ENCODE data around the gene ACER1. TPM values are rescaled to one million over a fixed set of nuclear protein-coding genes. Genes with fewer than 3 reads are reported as not detected.

Gene ACER1
- total RNA-seq = 100 to 1,000 TPM in 1 of 4 donors, 10 to 100 TPM in 3; 56.9 to 135 (median 86.2) TPM

GRCh38 chr19:6333439-6333838, at the start of gene ACER1:
ACER1 (minus strand) TSS chr19:6333612; CDS start chr19:6333551, 61 bp downstream.
- no peak within 1 kb of the TSS for H3K4me3 ChIP-seq (ENCODE audit: low read depth, poor library complexity, severe bottlenecking)
- DNase-seq (ENCODE audit: low spot score in 2 of 2) = peak in 1 of 2 donors; percentile 15
- 52 to 58% methylated on average over 14 to 17 of the region's 17 CpGs for WGBS, 2 donors
- intact Hi-C loops (cut with DNase I; ENCODE audit: low total_unique reads) = no loop called here
- TF ChIP-seq CTCF (IDR thresholded peaks at IDR 0.05) (no peak), POLR2A (IDR thresholded peaks at IDR 0.05) (no peak)

GRCh38 chr19:6383188-6383587, 49.8 kb upstream of the ACER1 start:
- intact Hi-C loops (cut with DNase I; ENCODE audit: low total_unique reads) = no loop called here
- DNase-seq (ENCODE audit: low spot score in 2 of 2) = no peak
- no peak overlapping the region for H3K4me3 ChIP-seq (ENCODE audit: low read depth, poor library complexity, severe bottlenecking)
- WGBS, 2 donors = 95% methylated on average over 19 of the region's 19 CpGs
- TF ChIP-seq CTCF (IDR thresholded peaks at IDR 0.05) (no peak), POLR2A (IDR thresholded peaks at IDR 0.05) (no peak)

- 95 to 98% methylated on average over 34 to 40 of the region's 40 CpGs for WGBS, 2 donors
- DNase-seq (ENCODE audit: low spot score in 2 of 2) = no peak
These were observed 47.8 kb upstream of the ACER1 start for GRCh38 chr19:6381030-6381750.

GRCh38 chr19:6379744-6380143, 46.3 kb upstream of the ACER1 start:
- no peak for TF ChIP-seq CTCF (IDR thresholded peaks at IDR 0.05)
- TF ChIP-seq POLR2A (IDR thresholded peaks at IDR 0.05) = no peak
- intact Hi-C loops (cut with DNase I; ENCODE audit: low total_unique reads) = no loop called here
- no peak overlapping the region for H3K4me3 ChIP-seq (ENCODE audit: low read depth, poor library complexity, severe bottlenecking)
- 71 to 100% methylated on average over 3 of the region's 3 CpGs for WGBS, 2 donors
- DNase-seq (ENCODE audit: low spot score in 2 of 2) = no peak

More at GRCh38 chr19:6381030-6381750, 47.8 kb upstream of the ACER1 start:
- no peak overlapping the region for H3K4me3 ChIP-seq (ENCODE audit: low read depth, poor library complexity, severe bottlenecking)
- intact Hi-C loops (cut with DNase I; ENCODE audit: low total_unique reads) = no loop called here
- TF ChIP-seq POLR2A (IDR thresholded peaks at IDR 0.05) (no peak), CTCF (IDR thresholded peaks at IDR 0.05) (no peak)

- H3K4me3 ChIP-seq (ENCODE audit: low read depth, poor library complexity, severe bottlenecking) = no peak overlapping the region
- TF ChIP-seq CTCF (IDR thresholded peaks at IDR 0.05) (no peak), POLR2A (IDR thresholded peaks at IDR 0.05) (no peak)
- intact Hi-C loops (cut with DNase I; ENCODE audit: low total_unique reads) = no loop called here
- DNase-seq (ENCODE audit: low spot score in 2 of 2) = no peak
- 60 to 62% methylated on average over 9 of the region's 9 CpGs for WGBS, 2 donors
These were observed 45.1 kb upstream of the ACER1 start for GRCh38 chr19:6378486-6378885.

GRCh38 chr19:6378041-6378440, 44.6 kb upstream of the ACER1 start:
- intact Hi-C loops (cut with DNase I; ENCODE audit: low total_unique reads) = no loop called here
- no peak for DNase-seq (ENCODE audit: low spot score in 2 of 2)
- 37 to 43% methylated on average over 6 of the region's 6 CpGs for WGBS, 2 donors
- TF ChIP-seq CTCF (IDR thresholded peaks at IDR 0.05) (no peak), POLR2A (IDR thresholded peaks at IDR 0.05) (no peak)
- no peak overlapping the region for H3K4me3 ChIP-seq (ENCODE audit: low read depth, poor library complexity, severe bottlenecking)

All from lower leg skin (tissue), 4 donors.